GM12878 (cell line): ENCODE measurements around the gene TUB. TPM values are rescaled to one million over a fixed set of nuclear protein-coding genes. Genes with fewer than 3 reads are reported as not detected.
A peak's percentile ranks its signal among the peaks of the same experiment; 100 is the strongest.

ENCODE experiments used
- ATAC-seq: fragments of 200-7000 bp; cut with Tn5 transposase; 3 replicates; pipeline ENCODE4 v1.9.1; 2020; ENCODE audit warnings: mild to moderate bottlenecking, moderate library complexity
- BruUV-seq: library from RNA; stranded (reverse); fragments of 400-500 nt; replicated peaks from 2 replicates; lab custom pipeline; 2021; lab: Mats Ljungman, UMichigan
- CTCF ChIA-PET: fragments of 300-600 bp; sonication (Branson Sonifier 250); formaldehyde crosslinking; extraction: SDS; loops from one replicate; lab custom pipeline; 2021; ENCODE audit warnings: inconsistent platforms; lab: Yijun Ruan, JAX
- POLR2A ChIA-PET: fragments of 350-600 bp; formaldehyde crosslinking; extraction: SDS; loops from one replicate; lab custom pipeline; 2021; ENCODE audit warnings: inconsistent platforms; lab: Charles Lee
- RAD21 ChIA-PET: fragments of 300-600 bp; sonication (Branson Sonifier 250); formaldehyde crosslinking; loops from one replicate; lab custom pipeline; 2023; ENCODE audit warnings: antibody characterized with exemption; ENCODE audit not compliant: unreplicated experiment; lab: Charles Lee
- SMC1A ChIA-PET: fragments of 300-600 bp; sonication (Branson Sonifier 250); formaldehyde crosslinking; loops from one replicate; lab custom pipeline; 2023; ENCODE audit not compliant: unreplicated experiment, uncharacterized antibody; lab: Charles Lee
- DNase-seq: peaks from one replicate; pipeline ENCODE4 v3.0.0-alpha.2; 2011; ENCODE audit warnings: low read depth, low spot score
- FAIRE-seq: peaks from 3 replicates; lab custom pipeline; 2011; peaks lifted over from hg19 to GRCh38; lab: Jason Lieb, UNC
- H2AFZ ChIP-seq: 2 replicates; pipeline ENCODE4 v1.6.0; 2011; ENCODE audit warnings: low read depth, low read length, control low read depth; ENCODE audit not compliant: control insufficient read depth
- H3K27ac ChIP-seq: 2 replicates; pipeline ENCODE4 v1.5.1; 2011; ENCODE audit warnings: control low read depth; ENCODE audit not compliant: control insufficient read depth, insufficient read depth
- H3K27me3 ChIP-seq, 2 experiments: replicated peaks in 1 of 2; 2 replicates each; pipeline versions ENCODE4 v1.6.0 to v1.6.1; 2011; ENCODE audit warnings: low read length in 1 of 2; ENCODE audit not compliant: control insufficient read depth in 2 of 2, insufficient read depth in 2 of 2
- H3K36me3 ChIP-seq, 2 experiments: 2 replicates each; pipeline ENCODE4 v1.5.1; 2011; ENCODE audit warnings: low read length in 1 of 2; ENCODE audit not compliant: control insufficient read depth in 2 of 2, insufficient read depth in 2 of 2
- H3K4me1 ChIP-seq: 2 replicates; pipeline ENCODE4 v1.6.1; 2011; ENCODE audit warnings: mild to moderate bottlenecking, low read length, moderate library complexity, mixed read lengths; ENCODE audit not compliant: control insufficient read depth, insufficient read depth
- H3K4me2 ChIP-seq: 2 replicates; pipeline ENCODE4 v1.6.0; 2011; ENCODE audit warnings: control low read depth; ENCODE audit not compliant: control insufficient read depth, insufficient read depth
- H3K4me3 ChIP-seq: fragments of 200-600 bp; sonication (generic); 2 replicates; pipeline ENCODE4 v1.5.1; 2016
- H3K79me2 ChIP-seq: 2 replicates; pipeline ENCODE4 v1.6.0; 2011; ENCODE audit warnings: low read length; ENCODE audit not compliant: control insufficient read depth, insufficient read depth
- H3K9ac ChIP-seq: 2 replicates; pipeline ENCODE4 v1.8.0; 2011; ENCODE audit warnings: low read length, control low read depth, mixed read lengths; ENCODE audit not compliant: control insufficient read depth, insufficient read depth
- H3K9me3 ChIP-seq: replicated peaks from 3 replicates; pipeline ENCODE4 v1.5.1; 2011; ENCODE audit warnings: mild to moderate bottlenecking, low read length; ENCODE audit not compliant: control insufficient read depth, insufficient read depth
- H4K20me1 ChIP-seq: 2 replicates; pipeline ENCODE4 v1.6.0; 2011; ENCODE audit not compliant: control insufficient read depth, insufficient read depth
- BACH1 ChIP-seq: fragments of 450-650 bp; IDR thresholded peaks from 2 replicates; pipeline ENCODE4 v1.6.1; 2017; ENCODE audit warnings: mild to moderate bottlenecking, borderline replicate concordance
- PKNOX1 ChIP-seq: fragments of 450-650 bp; IDR thresholded peaks from 2 replicates; pipeline ENCODE4 v1.6.1; 2016; ENCODE audit warnings: mild to moderate bottlenecking
- SUPT20H ChIP-seq: IDR thresholded peaks from 2 replicates; pipeline ENCODE4 v1.6.1; 2011; ENCODE audit warnings: low read depth, mild to moderate bottlenecking, low read length, moderate library complexity, borderline replicate concordance; ENCODE audit not compliant: control insufficient read depth
- WGBS: methylation state at CpG from one replicate; pipeline ENCODE4 v1.1.6; 2016; ENCODE audit warnings: low lambda C conversion rate; ENCODE audit not compliant: insufficient replicate concordance, insufficient coverage; ENCODE audit errors: missing lambda C conversion rate; 5-methylcytosine and 5-hydroxymethylcytosine counted together
- in situ Hi-C: fragments of 300-500 bp; cut with MboI; formaldehyde crosslinking; loops from 9 replicates; pipeline ENCODE4 v1.14.3; 2018; ENCODE audit warnings: mixed read lengths
- intact Hi-C: fragments of 100-400 bp; cut with micrococcal nuclease; formaldehyde crosslinking; loops from one replicate; pipeline ENCODE4 v1.14.2; 2022; ENCODE audit not compliant: unreplicated experiment
- polyA plus RNA-seq, 11 experiments: library from polyadenylated mRNA; depleted of rRNA in 4 of 11; unstranded in 6 of 11; stranded (reverse) in 5 of 11; fragments of >200 nt; fragmentation: Nextera tagmentation in 4 of 11; fragmentation: Illumina TruSeq in 1 of 11; extraction: Ambion mirVana in 4 of 11; extraction: Trizol in 1 of 11; gene quantifications; 1 replicate in 1 of 11; 2 replicates in 10 of 11; pipeline versions ENCODE4 v1.2.1 to v1.2.3, GENCODE V29; 2011 to 2016; ENCODE audit warnings: inconsistent platforms in 2 of 11, missing spikeins in 2 of 11, low read depth in 1 of 11
- total RNA-seq, 4 experiments: library from RNA; depleted of rRNA in 3 of 4; stranded (reverse); fragments of >200 nt in 3 of 4; fragmentation: Illumina TruSeq in 1 of 4; extraction: Trizol in 1 of 4; gene quantifications; 2 replicates each; pipeline versions ENCODE4 v1.2.1 to v1.2.3, GENCODE V29; 2013 to 2021

TUB gene
- total and polyA plus RNA-seq, 10 of the 15 experiments (the other 5 are each of a cell fraction or from before 2014, with no cell fraction given), result 0.01 to 0.06 (median 0.03) TPM; not detected in 6

GRCh38 chr11:8068605-8069221, 12.3 kb upstream of the TUB start:
- no peaks in the 10 kb centered on the region for H3K79me2 ChIP-seq
- ChIA-PET RAD21 (interaction anchor here (1.0 kb wide), 1 partner anchor 35 kb away, joined by 5 read pairs; no protein-coding TSS in a partner anchor), CTCF (interaction anchor here (1.0 to 1.5 kb wide), 2 partner anchors 34 to 35 kb away, joined by 3 read pairs; no protein-coding TSS in a partner anchor)
- 11% methylated on average over 15 of the region's 15 CpGs for WGBS
- FAIRE-seq, result no peak
- H3K9ac ChIP-seq, result no peak overlapping the region
- intact Hi-C loops, result no loop called here
- no peaks in the 10 kb centered on the region for H4K20me1 ChIP-seq
- no peak for TF ChIP-seq BACH1
- 0 out of 2 replicates have a peak, but pooled peaks have one; percentile 16 for TF ChIP-seq PKNOX1
- TF ChIP-seq, all 136 proteins: peak for 1
- BruUV-seq, result no TSS peak
- in situ Hi-C loops, result no loop called here
- peaks cover 2 to 7% of the 10 kb centered on the region in 2 experiments; a peak in 3 of 4 replicates for H3K27me3 ChIP-seq
- SMC1A ChIA-PET, result no interaction called here
- H3K36me3 ChIP-seq, result no peaks in the 10 kb centered on the region
- H3K4me3 ChIP-seq, result no peak overlapping the region
- no peaks in the 10 kb centered on the region for H3K9me3 ChIP-seq
- no peak overlapping the region for H3K27ac ChIP-seq
- no peak overlapping the region for H3K4me2 ChIP-seq
- ATAC-seq, result peak; percentile 34
- no peak for DNase-seq
- H2AFZ ChIP-seq, result no peak overlapping the region
- POLR2A ChIA-PET, result interaction anchor here (0.6 kb wide), 1 partner anchor 10 kb away, joined by 8 read pairs; no protein-coding TSS in a partner anchor
- H3K4me1 ChIP-seq, result no peaks in the 10 kb centered on the region

- intact Hi-C loops (loop anchor here (1.0 kb wide), 1 partner anchor 36 kb away; no protein-coding TSS in a partner anchor), in situ Hi-C loops (no loop called here)
- no peaks in the 10 kb centered on the region for H3K36me3 ChIP-seq
- peaks cover 2 to 7% of the 10 kb centered on the region in 2 experiments; a peak in 3 of 4 replicates for H3K27me3 ChIP-seq
- H3K9ac ChIP-seq, result no peak overlapping the region
- TF ChIP-seq SUPT20H, result no peak
- H4K20me1 ChIP-seq, result no peaks in the 10 kb centered on the region
- no peak overlapping the region for H3K27ac ChIP-seq
- 36% methylated on average over 8 of the region's 8 CpGs for WGBS
- no peak overlapping the region for H3K4me3 ChIP-seq
- no peaks in the 10 kb centered on the region for H3K79me2 ChIP-seq
- no peak for ATAC-seq
- POLR2A ChIA-PET, result no interaction called here
- BruUV-seq, result no TSS peak
- no peak for DNase-seq
- FAIRE-seq, result no peak
- H2AFZ ChIP-seq, result no peak overlapping the region
- no peaks in the 10 kb centered on the region for H3K4me1 ChIP-seq
- SMC1A ChIA-PET, result no interaction called here
- no peaks in the 10 kb centered on the region for H3K9me3 ChIP-seq
- no peak overlapping the region for H3K4me2 ChIP-seq
- CTCF ChIA-PET, result interaction anchor here (1.0 to 1.5 kb wide), 2 partner anchors 35 to 36 kb away, joined by 3 read pairs; no protein-coding TSS in a partner anchor
- RAD21 ChIA-PET, result interaction anchor here (1.0 kb wide), 1 partner anchor 36 kb away, joined by 5 read pairs; no protein-coding TSS in a partner anchor
Measured at GRCh38 chr11:8069771-8070170, 11.2 kb upstream of the TUB start.
